ENCODE data around the gene RNPEPL1. TPM values are rescaled to one million over a fixed set of nuclear protein-coding genes. Genes with fewer than 3 reads are reported as not detected.
"Not testable (repeated sequence)": the region's sequence is repeated elsewhere in the genome, so short reads cannot be mapped to it uniquely, and the experiment has no call there.

RNPEPL1 gene
- total RNA-seq, 1 experiment from 2014 or later, result 2.7 TPM

- no peak for DNase-seq (ENCODE audit: low spot score)
Measured at GRCh38 chr2:240603846-240604245, 35.6 kb downstream of the RNPEPL1 start.

GRCh38 chr2:240604291-240604938, 36.1 kb downstream of the RNPEPL1 start:
- no peak for DNase-seq (ENCODE audit: low spot score)

- no peak for DNase-seq (ENCODE audit: low spot score)
Measured at GRCh38 chr2:240604939-240605716, 36.8 kb downstream of the RNPEPL1 start.

GRCh38 chr2:240605867-240606743, 37.8 kb downstream of the RNPEPL1 start:
- DNase-seq (ENCODE audit: low spot score), result no peak

GRCh38 chr2:240611601-240612210, 43.4 kb downstream of the RNPEPL1 start:
- no peak for DNase-seq (ENCODE audit: low spot score)

GRCh38 chr2:240613781-240614180, 45.5 kb downstream of the RNPEPL1 start:
- no peak for DNase-seq (ENCODE audit: low spot score)

GRCh38 chr2:240614391-240614790, 46.1 kb downstream of the RNPEPL1 start:
- no peak for DNase-seq (ENCODE audit: low spot score)

- no peak for DNase-seq (ENCODE audit: low spot score)
Measured at GRCh38 chr2:240615396-240615795, 47.1 kb downstream of the RNPEPL1 start.

GRCh38 chr2:240615820-240616547, 47.7 kb downstream of the RNPEPL1 start:
- no peak for DNase-seq (ENCODE audit: low spot score)

- not testable (repeated sequence) for DNase-seq (ENCODE audit: low spot score)
Measured at GRCh38 chr2:240616860-240617666, 48.8 kb downstream of the RNPEPL1 start.

GRCh38 chr2:240618776-240619175, 50.5 kb downstream of the RNPEPL1 start:
- DNase-seq (ENCODE audit: low spot score), result no peak

- DNase-seq (ENCODE audit: low spot score), result no peak
Measured at GRCh38 chr2:240619506-240620148, 51.3 kb downstream of the RNPEPL1 start.

GRCh38 chr2:240620149-240620731, 52.0 kb downstream of the RNPEPL1 start:
- no peak for DNase-seq (ENCODE audit: low spot score)

- no peak for DNase-seq (ENCODE audit: low spot score)
Measured at GRCh38 chr2:240620859-240621258, 52.6 kb downstream of the RNPEPL1 start.

- no peak for DNase-seq (ENCODE audit: low spot score)
Measured at GRCh38 chr2:240622060-240622411, 53.8 kb downstream of the RNPEPL1 start.

- DNase-seq (ENCODE audit: low spot score), result no peak
Measured at GRCh38 chr2:240622531-240623235, 54.4 kb downstream of the RNPEPL1 start.

- DNase-seq (ENCODE audit: low spot score), result no peak
Measured at GRCh38 chr2:240623531-240624010, 55.3 kb downstream of the RNPEPL1 start.
